HEK293 (cell line): ENCODE data around the gene HLA-DRB1.

ENCODE experiments used
- CTCF ChIA-PET: fragments of 350-600 bp; formaldehyde crosslinking; extraction: SDS; loops from one replicate; lab custom pipeline; 2021; ENCODE audit warnings: antibody characterized with exemption; lab: Yijun Ruan, JAX
- POLR2A ChIA-PET: fragments of 300-600 bp; formaldehyde crosslinking; extraction: SDS; loops from one replicate; lab custom pipeline; 2020; ENCODE audit warnings: antibody characterized with exemption, inconsistent platforms; lab: Yijun Ruan, JAX
- H3K27ac ChIP-seq: fragments of 200-500 bp; sonication (Bioruptor generic); 2 replicates; pipeline ENCODE4 v1.5.1; 2014; ENCODE audit warnings: low read depth, low read length, control low read depth, inconsistent platforms; ENCODE audit errors: extremely low read depth
- H3K36me3 ChIP-seq, 2 experiments: fragments of 200-500 bp in 1 of 2; sonication (Bioruptor generic) in 1 of 2; 1 replicate in 1 of 2; 2 replicates in 1 of 2; pipeline ENCODE4 v1.5.1; 2014 to 2017; ENCODE audit warnings: inconsistent platforms in 2 of 2, low read length in 2 of 2; ENCODE audit not compliant: control insufficient read depth in 2 of 2, insufficient read depth in 1 of 2
- H3K4me1 ChIP-seq: fragments of 200-500 bp; sonication (Bioruptor generic); 2 replicates; pipeline ENCODE4 v1.5.1; 2014; ENCODE audit warnings: mild to moderate bottlenecking, low read length, inconsistent platforms; ENCODE audit not compliant: control insufficient read depth, insufficient read depth
- H3K4me3 ChIP-seq: 2 replicates; pipeline ENCODE4 v1.5.1; 2011; ENCODE audit warnings: low read depth, mild to moderate bottlenecking, control low read depth, low read length, moderate library complexity
- H3K9me3 ChIP-seq: fragments of 200-500 bp; sonication (Bioruptor generic); 2 replicates; pipeline ENCODE4 v1.5.1; 2014; ENCODE audit warnings: low read depth, low read length, inconsistent platforms; ENCODE audit not compliant: control insufficient read depth, insufficient read depth
- BCL6B ChIP-seq: fragments of 450-650 bp; formaldehyde crosslinking; IDR thresholded peaks from 2 replicates; pipeline ENCODE4 v1.5.1; 2017; ENCODE audit warnings: missing biosample characterization, missing genetic modification characterization
- FEZF1 ChIP-seq: fragments of 450-650 bp; formaldehyde crosslinking; IDR thresholded peaks from 2 replicates; pipeline ENCODE4 v1.5.1; 2016; ENCODE audit warnings: missing biosample characterization, missing genetic modification characterization
- HOXC10 ChIP-seq: sonication (generic); formaldehyde crosslinking; IDR thresholded peaks from 2 replicates; pipeline ENCODE4 v1.8.1; 2023; ENCODE audit warnings: mild to moderate bottlenecking, missing genetic modification reagents
- IKZF3 ChIP-seq: fragments of 450-650 bp; IDR thresholded peaks from 2 replicates; pipeline ENCODE4 v1.5.0; 2018; ENCODE audit warnings: missing biosample characterization, mild to moderate bottlenecking, missing genetic modification characterization, moderate library complexity
- MZF1 ChIP-seq: fragments of 450-650 bp; formaldehyde crosslinking; IDR thresholded peaks from 2 replicates; pipeline ENCODE4 v1.5.1; 2017; ENCODE audit warnings: missing biosample characterization, missing genetic modification characterization, borderline replicate concordance
- OSR2 ChIP-seq: fragments of 450-650 bp; formaldehyde crosslinking; IDR thresholded peaks from 2 replicates; pipeline ENCODE4 v1.5.1; 2016; ENCODE audit warnings: missing biosample characterization, missing genetic modification characterization
- PRDM10 ChIP-seq: fragments of 450-650 bp; formaldehyde crosslinking; IDR thresholded peaks from 2 replicates; pipeline ENCODE4 v1.5.1; 2016; ENCODE audit warnings: missing biosample characterization, missing genetic modification characterization
- REST ChIP-seq: fragments of 450-650 bp; formaldehyde crosslinking; IDR thresholded peaks from 2 replicates; pipeline ENCODE4 v1.5.1; 2016; ENCODE audit warnings: missing biosample characterization, missing genetic modification characterization
- TRIM28 ChIP-seq: IDR thresholded peaks from 2 replicates; pipeline ENCODE4 v1.6.1; 2011; ENCODE audit warnings: low read length, control low read depth, borderline replicate concordance
- YY2 ChIP-seq: fragments of 450-650 bp; formaldehyde crosslinking; IDR thresholded peaks from 2 replicates; pipeline ENCODE4 v1.5.1; 2016; ENCODE audit warnings: missing biosample characterization, missing genetic modification characterization
- ZBTB20 ChIP-seq: fragments of 450-650 bp; formaldehyde crosslinking; IDR thresholded peaks from 2 replicates; pipeline ENCODE4 v1.5.1; 2016; ENCODE audit warnings: missing biosample characterization, missing genetic modification characterization
- ZBTB7A ChIP-seq: fragments of 450-650 bp; formaldehyde crosslinking; IDR thresholded peaks from 2 replicates; pipeline ENCODE4 v1.5.1; 2016; ENCODE audit warnings: low read depth, missing biosample characterization, missing genetic modification characterization
- ZFP37 ChIP-seq: fragments of 450-650 bp; formaldehyde crosslinking; IDR thresholded peaks from 2 replicates; pipeline ENCODE4 v1.5.1; 2016; ENCODE audit warnings: missing biosample characterization, missing genetic modification characterization
- ZIC2 ChIP-seq: fragments of 450-650 bp; formaldehyde crosslinking; IDR thresholded peaks from 2 replicates; pipeline ENCODE4 v1.5.1; 2016; ENCODE audit warnings: missing biosample characterization, missing genetic modification characterization
- ZNF23 ChIP-seq: fragments of 450-650 bp; formaldehyde crosslinking; IDR thresholded peaks from 2 replicates; pipeline ENCODE4 v1.5.1; 2016; ENCODE audit warnings: missing biosample characterization, missing genetic modification characterization, borderline replicate concordance
- ZNF239 ChIP-seq: fragments of 450-650 bp; formaldehyde crosslinking; IDR thresholded peaks from 2 replicates; pipeline ENCODE4 v1.5.1; 2016; ENCODE audit warnings: missing biosample characterization, missing genetic modification characterization
- ZNF394 ChIP-seq: fragments of 450-650 bp; formaldehyde crosslinking; IDR thresholded peaks from 2 replicates; pipeline ENCODE4 v1.5.1; 2016; ENCODE audit warnings: missing biosample characterization, missing genetic modification characterization, mild to moderate bottlenecking, moderate library complexity, borderline replicate concordance
- ZNF423 ChIP-seq: fragments of 450-650 bp; formaldehyde crosslinking; IDR thresholded peaks from 2 replicates; pipeline ENCODE4 v1.5.1; 2016; ENCODE audit warnings: missing biosample characterization, missing genetic modification characterization
- ZNF664 ChIP-seq: fragments of 450-650 bp; formaldehyde crosslinking; IDR thresholded peaks from 2 replicates; pipeline ENCODE4 v1.5.1; 2016; ENCODE audit warnings: missing biosample characterization, missing genetic modification characterization
- ZNF843 ChIP-seq: fragments of 450-650 bp; formaldehyde crosslinking; IDR thresholded peaks from 2 replicates; pipeline ENCODE4 v1.5.1; 2016; ENCODE audit warnings: missing biosample characterization, missing genetic modification characterization
- ZSCAN30 ChIP-seq: fragments of 450-650 bp; IDR thresholded peaks from 2 replicates; pipeline ENCODE4 v1.5.1; 2018; ENCODE audit warnings: missing biosample characterization, mild to moderate bottlenecking, missing genetic modification characterization, moderate library complexity

Gene HLA-DRB1

GRCh38 chr6:32576250-32576649 is 13.4 kb downstream of the HLA-DRB1 start:
- TF ChIP-seq ZNF23 (tag by site-specific recombination), result no peak
- no peak for TF ChIP-seq YY2 (tag by site-specific recombination)
- TF ChIP-seq ZBTB7A (tag by site-specific recombination), result no peak
- TF ChIP-seq BCL6B (tag by site-specific recombination), result no peak
- no peak for TF ChIP-seq ZNF394 (tag by site-specific recombination)
- TF ChIP-seq HOXC10, result no peak
- no peak for TF ChIP-seq ZNF843
- TF ChIP-seq ZBTB20 (tag by site-specific recombination), result no peak
- no peak for TF ChIP-seq REST
- H3K36me3 ChIP-seq, result peaks cover 0 to 6% of the 10 kb centered on the region in 2 experiments; a peak in 1 of 3 replicates
- ChIA-PET POLR2A (no interaction called here), CTCF (no interaction called here)
- H3K4me3 ChIP-seq, result no peak overlapping the region
- no peak overlapping the region for H3K27ac ChIP-seq
- H3K4me1 ChIP-seq, result no peaks in the 10 kb centered on the region
- no peaks in the 10 kb centered on the region for H3K9me3 ChIP-seq

- ChIA-PET CTCF (interaction anchor here (0.5 to 2.0 kb wide), 6 partner anchors 14 to 215 kb away, joined by 3 to 10 read pairs (median 3); no protein-coding TSS in a partner anchor), POLR2A (no interaction called here)
- Histone ChIP-seq H3K4me1 (peaks cover 10% of the 10 kb centered on the region; the same call in 1 of the 2 replicates), H3K27ac (no peak overlapping the region), H3K4me3 (no peak overlapping the region), H3K36me3 (no peaks in the 10 kb centered on the region), H3K9me3 (no peaks in the 10 kb centered on the region)
- no peak for TF ChIP-seq ZNF239
- TF ChIP-seq ZIC2, result peak; percentile 96
- 0 out of 2 replicates have a peak, but pooled peaks have one; percentile 37 for TF ChIP-seq ZNF423 (tag by site-specific recombination)
- peak; percentile 30; the same call in 1 of the 2 replicates for TF ChIP-seq FEZF1 (tag by site-specific recombination)
- TF ChIP-seq ZNF664 (tag by site-specific recombination), result peak; percentile 84
These were observed 19.2 kb downstream of the HLA-DRB1 start for GRCh38 chr6:32570363-32570905.

- ChIA-PET POLR2A (no interaction called here), CTCF (no interaction called here)
- TF ChIP-seq ZSCAN30 (tag by site-specific recombination), result peak; percentile 28; the same call in 1 of the 2 replicates
- peak; percentile 38; the same call in 1 of the 2 replicates for TF ChIP-seq FEZF1 (tag by site-specific recombination)
- TF ChIP-seq PRDM10 (tag by site-specific recombination), result peak; percentile 80; the same call in 1 of the 2 replicates
- 0 out of 2 replicates have a peak, but pooled peaks have one; percentile 39 for TF ChIP-seq ZNF843
- TF ChIP-seq MZF1 (tag by site-specific recombination), result peak; percentile 33; the same call in 1 of the 2 replicates
- no peak for TF ChIP-seq ZFP37 (tag by site-specific recombination)
- TF ChIP-seq TRIM28, result peak; percentile 42; the same call in 1 of the 2 replicates
- TF ChIP-seq OSR2 (tag by site-specific recombination), result no peak
- TF ChIP-seq ZBTB20 (tag by site-specific recombination), result peak; percentile 66; the same call in 1 of the 2 replicates
- no peak for TF ChIP-seq IKZF3 (tag by site-specific recombination)
- no peak overlapping the region for H3K27ac ChIP-seq
- H3K4me3 ChIP-seq, result no peak overlapping the region
- no peaks in the 10 kb centered on the region for H3K36me3 ChIP-seq
- H3K4me1 ChIP-seq, result peaks cover 10% of the 10 kb centered on the region; the same call in 1 of the 2 replicates
- H3K9me3 ChIP-seq, result no peaks in the 10 kb centered on the region
These were observed 21.1 kb downstream of the HLA-DRB1 start for GRCh38 chr6:32568561-32568960.
